SH-SY5Y (cell line): ENCODE data around the gene ATP8A2.

ENCODE experiments used
- GATA2 ChIP-seq: IDR thresholded peaks from 2 replicates; pipeline ENCODE4 v1.6.1; 2011; ENCODE audit warnings: mild to moderate bottlenecking, low read depth, low read length
- GATA3 ChIP-seq: IDR thresholded peaks from 2 replicates; pipeline ENCODE4 v1.6.1; 2011; ENCODE audit warnings: low read depth, mild to moderate bottlenecking, low read length, moderate library complexity

The ATP8A2 gene

DNA sequence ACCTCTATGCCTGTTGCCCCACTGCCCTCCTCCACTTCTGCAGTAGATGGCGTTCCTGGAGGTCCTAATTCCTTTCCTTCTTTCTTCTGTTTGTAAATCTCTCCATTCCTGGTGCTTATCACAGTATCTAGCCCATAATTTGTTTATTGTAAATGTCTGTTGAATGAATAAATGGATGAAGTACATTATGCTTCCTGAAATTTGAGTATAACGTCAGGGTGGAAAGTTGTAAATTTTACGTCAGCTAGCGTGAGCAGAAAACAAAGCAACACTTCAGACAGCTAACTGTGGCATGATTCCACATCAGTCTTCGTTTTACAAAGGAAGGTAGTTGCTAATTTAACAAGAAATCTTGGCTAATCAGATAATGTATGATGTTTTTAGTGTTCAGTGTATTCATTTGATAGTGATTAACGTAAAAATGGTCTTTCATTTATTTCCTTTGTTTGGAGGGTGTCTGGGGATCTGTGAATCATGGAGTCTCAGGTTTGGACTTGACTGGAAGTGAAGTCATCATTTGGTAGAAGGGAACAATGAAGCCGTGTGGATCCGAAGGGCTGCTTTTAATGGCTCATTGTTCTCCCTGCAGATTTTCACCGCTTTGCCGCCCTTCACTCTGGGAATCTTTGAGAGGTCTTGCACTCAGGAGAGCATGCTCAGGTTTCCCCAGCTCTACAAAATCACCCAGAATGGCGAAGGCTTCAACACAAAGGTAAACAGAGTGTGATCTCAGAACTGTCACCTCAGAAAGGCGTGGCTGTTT lies 465.0 kb downstream of the ATP8A2 start:
- TF ChIP-seq GATA3: no peak

DNA sequence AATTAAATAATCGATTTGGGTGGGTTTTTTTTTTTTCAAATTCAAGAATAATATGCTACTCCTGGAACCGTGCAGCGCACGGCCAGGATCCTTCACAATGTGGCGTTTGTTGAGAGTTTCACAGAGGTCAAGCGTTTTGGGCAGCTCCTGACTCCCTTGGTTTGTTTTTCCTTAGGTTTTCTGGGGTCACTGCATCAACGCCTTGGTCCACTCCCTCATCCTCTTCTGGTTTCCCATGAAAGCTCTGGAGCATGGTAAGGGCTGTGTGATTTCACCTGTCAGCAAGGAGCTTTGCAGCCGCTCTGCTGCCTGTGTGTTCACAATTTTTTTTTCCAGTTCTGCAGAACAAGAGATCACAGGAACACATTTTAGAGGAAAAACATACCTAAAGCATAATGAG lies 467.6 kb downstream of the ATP8A2 start:
- TF ChIP-seq GATA2 (no peak), GATA3 (no peak)

DNA sequence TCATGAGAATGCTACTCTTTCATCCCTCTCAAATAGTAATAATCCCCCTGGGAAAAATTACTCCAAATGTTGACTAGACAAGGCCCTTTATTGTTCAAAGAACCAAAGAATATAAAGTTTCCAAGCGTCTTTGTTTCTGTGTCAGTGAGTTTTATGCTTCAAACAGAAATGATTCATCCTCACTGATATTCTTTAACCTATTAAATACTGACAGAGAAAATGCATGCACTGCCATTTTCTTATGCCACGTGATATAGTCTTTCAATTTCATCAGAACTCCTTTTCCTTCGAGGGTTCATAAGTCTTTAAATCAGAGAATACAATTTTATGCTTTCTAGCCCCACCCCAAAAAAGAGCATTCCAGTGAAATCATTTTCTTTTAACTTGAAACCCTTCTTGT lies 468.5 kb downstream of the ATP8A2 start:
- TF ChIP-seq GATA2: no peak
- TF ChIP-seq GATA3: no peak

DNA sequence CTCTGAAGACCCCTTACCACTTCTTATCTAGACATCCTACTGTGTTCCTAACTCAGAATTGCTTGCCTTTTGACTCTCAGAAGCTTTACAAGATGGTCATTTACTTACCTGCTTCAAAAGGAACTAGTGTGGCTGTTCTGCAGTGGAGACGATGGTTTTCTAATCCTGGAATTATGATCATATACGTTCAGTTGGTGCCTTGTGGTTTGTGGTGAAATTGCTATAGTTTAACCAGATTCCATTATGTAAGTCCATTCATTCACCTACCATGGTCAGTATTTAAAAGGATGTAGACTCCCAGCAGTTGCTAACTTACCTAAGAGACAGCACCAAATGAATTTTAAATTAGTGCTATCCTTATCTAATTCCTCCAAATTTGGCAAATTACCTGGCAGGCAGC lies 469.2 kb downstream of the ATP8A2 start:
- TF ChIP-seq GATA2 (no peak), GATA3 (no peak)

DNA sequence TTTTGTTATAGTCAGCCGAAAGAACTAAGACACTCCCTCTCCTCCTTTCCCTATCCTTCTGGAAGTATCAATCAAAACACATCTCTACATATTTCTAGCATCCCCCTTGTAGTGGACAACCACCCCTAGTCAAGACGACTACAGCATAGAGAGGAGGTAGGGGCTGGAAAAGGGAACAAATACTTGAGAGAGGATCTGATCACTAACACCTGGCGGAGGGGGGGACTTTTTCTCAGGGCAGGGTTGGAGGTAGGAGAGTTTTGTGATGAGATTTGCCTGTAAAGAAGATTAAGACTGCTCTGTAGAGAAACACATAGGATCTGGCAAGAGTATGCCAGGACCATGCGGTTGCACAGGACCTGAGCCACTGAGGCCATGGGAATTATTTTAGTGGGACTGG lies 471.9 kb downstream of the ATP8A2 start:
- no peak for TF ChIP-seq GATA2
- TF ChIP-seq GATA3: no peak

DNA sequence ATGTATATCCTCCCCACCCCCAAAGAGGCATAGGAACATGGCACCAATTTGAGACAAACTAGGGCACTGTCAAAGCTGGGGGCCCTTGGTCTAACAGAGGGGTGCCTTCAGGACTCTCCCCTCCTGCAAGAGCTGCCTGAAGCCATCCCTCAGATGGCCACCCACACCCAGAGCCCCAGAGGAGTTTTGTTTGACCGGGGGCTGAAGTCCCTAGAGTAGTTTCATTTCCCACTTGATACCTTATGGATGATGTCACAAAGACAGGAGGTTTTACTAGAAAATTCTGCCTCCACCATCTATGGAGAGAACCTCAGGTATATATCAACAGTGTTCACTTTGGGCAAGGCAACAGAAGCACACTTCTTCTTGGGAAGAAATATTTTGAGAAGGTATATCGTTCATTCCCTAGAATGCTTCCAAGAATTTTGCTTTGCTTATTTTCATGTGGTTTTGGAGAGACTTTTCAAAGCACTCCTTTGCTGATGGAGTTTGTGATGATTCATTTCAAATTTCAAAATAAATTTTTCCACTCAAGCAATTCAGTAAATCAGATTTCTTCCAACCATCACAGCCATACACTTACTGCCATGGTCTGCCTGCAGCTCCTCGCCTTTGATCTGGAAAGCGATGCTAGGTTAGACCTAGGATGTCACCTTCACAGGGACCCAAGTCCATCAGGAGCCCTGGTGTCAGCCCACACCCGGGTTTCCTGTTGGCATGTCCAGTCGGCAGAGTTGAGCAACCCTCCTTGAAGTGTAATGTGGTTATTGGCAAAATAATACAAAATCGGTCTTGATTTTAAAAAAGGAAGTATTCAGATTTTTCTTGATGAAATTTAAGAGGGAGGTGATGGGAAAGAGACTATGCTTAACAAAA lies 473.0 kb downstream of the ATP8A2 start:
- TF ChIP-seq GATA2 (no peak), GATA3 (no peak)

DNA sequence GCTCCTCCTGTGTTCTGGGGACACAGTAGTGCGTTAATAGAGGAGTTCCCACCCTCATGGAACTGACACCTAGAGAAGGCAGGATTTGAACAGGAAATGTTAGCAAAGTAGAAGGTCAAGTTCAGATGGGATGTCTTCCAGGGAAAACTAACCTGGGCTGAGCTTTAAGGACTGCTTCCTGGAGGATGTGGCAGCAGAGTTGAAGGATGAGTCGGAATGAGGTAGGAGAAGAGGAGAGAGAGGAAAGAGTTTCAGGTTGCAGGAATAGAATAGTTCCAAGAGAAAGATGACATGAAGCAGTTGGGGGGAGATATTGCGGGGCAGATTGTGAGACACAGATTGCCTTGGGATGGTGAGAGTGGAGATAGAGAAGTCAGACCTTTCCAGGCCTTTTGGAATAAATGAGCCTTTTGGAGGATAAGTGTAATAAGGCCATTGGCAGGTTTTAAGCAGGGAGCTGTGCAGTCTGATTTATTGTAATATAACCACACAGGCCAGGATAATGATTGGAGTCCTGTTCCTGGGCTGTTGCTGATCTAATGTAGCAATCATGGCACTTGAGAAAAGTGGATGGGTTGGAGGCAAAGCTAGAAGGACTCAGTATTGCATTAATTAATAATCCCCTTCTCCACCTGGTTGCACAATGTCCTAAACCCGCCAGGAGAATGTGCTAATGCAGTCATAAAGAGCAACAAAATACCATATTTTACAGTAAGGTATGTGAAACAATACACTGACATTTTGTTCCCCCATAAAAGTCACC lies 474.6 kb downstream of the ATP8A2 start:
- TF ChIP-seq GATA3: no peak
- TF ChIP-seq GATA2: no peak

DNA sequence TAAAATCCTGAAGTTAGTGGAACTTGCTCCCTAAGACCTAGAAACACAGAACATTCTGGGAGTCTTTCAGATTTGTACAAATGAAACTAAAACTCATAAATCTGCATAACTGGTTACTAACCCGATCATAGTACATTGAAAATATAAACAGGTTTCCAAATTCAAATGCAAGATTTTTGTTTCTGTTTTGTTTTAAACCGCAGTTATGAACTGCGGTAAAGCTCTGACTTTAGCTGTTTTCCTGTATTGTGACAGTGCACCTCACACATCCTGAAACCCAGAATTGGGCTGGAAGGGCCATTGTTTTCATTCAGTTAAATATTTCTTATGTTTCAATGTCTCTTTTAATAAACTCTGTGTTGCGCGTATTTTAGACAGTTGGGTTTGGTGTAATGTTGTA lies 475.4 kb downstream of the ATP8A2 start:
- TF ChIP-seq GATA2: no peak
- no peak for TF ChIP-seq GATA3

DNA sequence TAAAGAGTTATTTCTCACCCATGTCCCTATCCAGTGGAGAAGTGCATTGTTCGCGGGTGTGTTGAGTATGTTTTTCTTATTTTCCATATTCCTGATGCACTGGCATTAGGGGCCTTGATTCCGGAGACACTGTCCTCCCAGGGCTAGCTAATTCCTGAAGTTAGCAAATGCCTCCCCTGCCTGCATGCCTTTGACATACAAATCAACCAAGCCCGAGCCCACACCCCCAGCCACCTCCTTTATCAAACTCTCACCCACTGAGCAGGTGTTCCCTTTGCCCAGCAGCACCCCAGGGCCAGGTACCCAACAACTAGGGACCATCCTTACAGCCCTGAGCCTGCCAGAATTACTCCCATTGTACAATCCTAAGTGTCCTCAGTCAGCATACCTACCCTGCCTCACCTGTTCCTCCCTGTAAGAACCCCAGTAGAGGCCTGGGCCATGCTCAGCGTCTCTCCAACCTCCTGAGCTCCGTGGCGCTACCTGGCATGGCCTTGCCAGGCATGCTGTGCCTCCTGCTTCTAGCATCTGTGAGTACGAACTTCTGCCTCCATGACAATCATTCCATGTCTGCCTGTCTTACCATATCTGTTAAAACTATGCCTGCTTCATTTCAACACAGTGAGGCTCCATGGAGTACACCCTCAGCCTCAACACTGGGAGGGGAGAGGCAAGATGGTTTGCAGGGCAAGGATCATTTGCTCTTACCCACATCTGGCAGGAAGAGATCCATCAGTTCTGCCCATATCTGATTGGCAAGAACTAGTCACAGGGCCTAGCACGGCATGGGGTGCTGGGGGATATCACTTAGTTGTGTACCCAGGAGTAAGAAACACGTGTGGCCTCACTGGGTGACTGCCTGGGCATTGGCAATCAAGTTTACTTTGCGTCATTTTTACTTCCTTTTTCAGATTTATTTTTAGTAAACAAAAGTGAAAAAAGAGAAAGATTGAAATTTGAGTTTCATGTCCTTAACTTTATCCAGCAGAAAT lies 476.2 kb downstream of the ATP8A2 start:
- TF ChIP-seq GATA2 (peak; percentile 97), GATA3 (peak; percentile 86)

DNA sequence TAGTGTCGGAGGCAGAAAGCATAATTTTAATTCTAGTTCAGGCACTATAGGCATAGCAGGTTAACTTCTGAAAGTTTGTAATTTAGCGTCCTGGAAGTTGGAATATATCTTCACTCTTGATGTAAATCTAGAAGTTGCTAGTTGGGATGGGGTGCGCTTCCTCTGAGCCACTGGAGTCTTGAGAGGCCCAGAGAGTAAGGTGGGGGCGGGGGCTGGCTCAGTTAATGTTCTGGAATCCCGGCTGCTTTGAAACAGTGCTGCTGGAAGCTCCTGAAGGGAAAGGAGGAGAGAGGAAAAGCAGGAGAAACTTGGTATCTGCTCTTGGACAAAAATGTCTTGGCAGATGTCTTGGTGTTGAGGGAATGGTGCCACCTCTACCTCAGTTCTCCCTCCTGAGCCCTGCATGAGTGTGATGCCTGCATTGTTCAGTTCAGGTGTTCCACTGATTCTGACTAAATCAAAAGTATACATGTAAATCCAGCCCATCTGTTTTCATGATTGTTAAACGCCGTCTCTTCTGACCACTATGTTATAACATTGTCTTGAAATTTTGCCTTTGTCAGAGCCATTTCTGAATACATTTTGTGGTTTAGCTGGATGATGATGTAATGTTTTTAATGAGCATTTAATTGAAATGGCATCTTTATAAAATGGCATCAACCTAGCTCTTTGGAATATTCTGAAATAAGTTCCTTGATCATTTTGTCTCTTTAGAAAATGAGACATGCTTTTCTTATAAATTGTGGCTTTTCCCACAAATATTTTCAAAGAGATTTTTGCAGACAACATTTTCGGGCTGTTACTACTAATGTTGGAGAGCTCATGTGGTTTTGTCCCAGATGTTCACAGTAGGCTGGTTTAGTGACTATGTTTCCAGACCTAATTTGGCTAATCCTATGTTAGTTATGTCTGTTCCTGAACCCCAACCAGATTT lies 477.3 kb downstream of the ATP8A2 start:
- no peak for TF ChIP-seq GATA3
- TF ChIP-seq GATA2: no peak

DNA sequence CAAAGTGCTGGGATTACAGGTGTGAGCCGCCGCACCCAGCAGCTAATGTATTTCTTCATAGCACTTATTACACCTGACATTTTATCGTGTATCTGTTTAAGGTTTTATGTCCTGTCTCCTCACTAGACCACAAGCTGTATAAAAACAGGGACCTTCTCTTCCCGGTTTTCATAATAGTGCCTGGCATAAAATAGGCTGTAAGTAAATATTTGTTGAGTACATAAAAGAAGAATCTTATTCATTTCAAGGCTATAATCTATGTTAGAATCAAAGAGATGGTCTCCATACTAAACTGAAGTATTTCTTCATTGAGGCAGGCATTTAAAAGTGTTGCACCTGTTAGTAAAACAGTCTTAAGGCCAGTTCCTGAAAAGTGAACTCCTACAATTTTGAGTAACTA lies 486.1 kb downstream of the ATP8A2 start:
- TF ChIP-seq GATA3: no peak
- TF ChIP-seq GATA2: no peak

DNA sequence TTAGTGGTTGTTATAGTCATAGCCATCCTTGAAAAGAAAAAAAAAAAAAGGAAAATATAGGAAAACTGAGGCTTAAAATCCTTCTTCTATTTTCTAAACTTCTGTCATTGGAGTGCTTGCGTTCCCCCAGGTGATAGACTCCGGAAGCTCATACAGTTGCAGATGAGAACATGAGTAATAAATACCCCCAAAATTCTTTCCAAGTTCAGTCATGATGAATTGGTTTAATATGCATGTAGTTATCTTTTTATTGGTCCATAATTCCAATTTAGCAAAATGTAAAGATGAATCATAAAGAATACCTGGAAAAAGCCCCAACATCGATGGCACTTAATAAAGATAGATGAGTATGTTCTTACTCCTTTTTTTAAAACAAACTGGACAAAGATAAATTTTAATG lies 487.8 kb downstream of the ATP8A2 start:
- TF ChIP-seq GATA2 (no peak), GATA3 (no peak)

DNA sequence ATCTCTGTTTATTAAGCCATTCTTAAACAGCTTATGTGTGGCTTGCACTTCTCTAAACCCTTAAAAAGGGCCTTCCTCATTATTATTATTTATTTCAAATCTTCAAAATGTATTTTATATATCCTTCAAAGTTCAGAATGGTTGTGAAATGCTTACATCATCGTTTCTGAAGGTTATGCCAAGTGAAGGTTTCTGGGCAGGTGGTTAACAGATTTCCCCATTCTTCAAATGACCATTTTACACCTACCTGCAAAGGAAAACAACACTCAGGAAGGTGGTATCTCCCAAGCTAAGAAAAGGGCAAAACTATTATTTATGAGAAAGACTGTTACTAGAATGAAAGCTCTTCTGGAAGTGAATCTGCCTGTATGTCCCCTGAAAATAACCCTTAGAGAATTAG lies 488.5 kb downstream of the ATP8A2 start:
- TF ChIP-seq GATA2: no peak
- TF ChIP-seq GATA3: no peak

DNA sequence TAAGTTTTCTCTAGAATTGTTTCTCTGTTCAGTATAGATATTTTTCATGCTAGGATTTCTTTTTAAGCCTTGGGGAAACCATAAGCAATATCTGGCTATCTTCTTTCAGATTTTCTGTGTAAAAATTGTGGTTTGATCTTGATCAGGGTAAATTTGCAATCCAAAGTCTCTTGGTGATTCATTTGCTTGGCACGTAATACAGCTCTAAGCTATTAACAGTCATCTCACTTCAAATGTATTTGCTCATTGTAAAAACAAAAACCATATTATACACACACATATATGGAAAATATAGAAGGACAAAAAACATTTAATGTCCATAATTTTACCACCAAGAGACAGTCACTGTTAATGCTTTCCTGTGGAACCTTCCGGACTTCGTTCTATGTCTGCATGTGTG lies 489.1 kb downstream of the ATP8A2 start:
- TF ChIP-seq GATA2 (no peak), GATA3 (no peak)
